ENCODE measurements around the gene MNX1.
A peak's percentile ranks its signal among the peaks of the same experiment; 100 is the strongest.

The MNX1 gene

GRCh38 chr7:156984174-156984891 is 26.1 kb downstream of the MNX1 start:
- DNase-seq (ENCODE audit: low read depth) = no peak
- H3K4me3 ChIP-seq (ENCODE audit: low read length) = no peak overlapping the region
- TF ChIP-seq CTCF (IDR thresholded peaks at IDR 0.05; ENCODE audit: insufficient read depth, low read depth, low read length, missing control alignments) = no peak

GRCh38 chr7:156979711-156980110 is 30.8 kb downstream of the MNX1 start:
- H3K4me3 ChIP-seq (ENCODE audit: low read length) = no peak overlapping the region
- no peak for DNase-seq (ENCODE audit: low read depth)
- no peak for TF ChIP-seq CTCF (IDR thresholded peaks at IDR 0.05; ENCODE audit: insufficient read depth, low read depth, low read length, missing control alignments)

GRCh38 chr7:156979007-156979606 is 31.4 kb downstream of the MNX1 start:
- no peak for TF ChIP-seq CTCF (IDR thresholded peaks at IDR 0.05; ENCODE audit: insufficient read depth, low read depth, low read length, missing control alignments)
- H3K4me3 ChIP-seq (ENCODE audit: low read length) = no peak overlapping the region

GRCh38 chr7:156975620-156976019 is 34.8 kb downstream of the MNX1 start:
- TF ChIP-seq CTCF (IDR thresholded peaks at IDR 0.05; ENCODE audit: insufficient read depth, low read depth, low read length, missing control alignments) = no peak
- no peak for DNase-seq (ENCODE audit: low read depth)
- no peak overlapping the region for H3K4me3 ChIP-seq (ENCODE audit: low read length)

More at GRCh38 chr7:156979007-156979606, 31.4 kb downstream of the MNX1 start:
- no peak for DNase-seq (ENCODE audit: low read depth)

GRCh38 chr7:156969972-156970420 is 40.5 kb downstream of the MNX1 start:
- no peak overlapping the region for H3K4me3 ChIP-seq (ENCODE audit: low read length)
- TF ChIP-seq CTCF (IDR thresholded peaks at IDR 0.05; ENCODE audit: insufficient read depth, low read depth, low read length, missing control alignments) = peak; percentile 19
- DNase-seq (ENCODE audit: low read depth) = peak; percentile 83

- TF ChIP-seq CTCF (IDR thresholded peaks at IDR 0.05; ENCODE audit: insufficient read depth, low read depth, low read length, missing control alignments) = no peak
- no peak for DNase-seq (ENCODE audit: low read depth)
Observed at GRCh38 chr7:156968183-156968582, 42.3 kb downstream of the MNX1 start.

More at GRCh38 chr7:156968183-156968582, 42.3 kb downstream of the MNX1 start:
- H3K4me3 ChIP-seq (ENCODE audit: low read length) = no peak overlapping the region
